PC-3 (cell line): Measurements from ENCODE around the gene IBTK.

Source experiments
- CTCF ChIP-seq: fragments of 300-600 bp; sonication (generic); conservative IDR thresholded peaks from 2 replicates; pipeline ENCODE4 v1.5.1; 2017; ENCODE audit warnings: antibody characterized with exemption, low read depth, mild to moderate bottlenecking, low read length
- EZH2 ChIP-seq: fragments of 300-600 bp; sonication (generic); IDR thresholded peaks from one replicate; pipeline ENCODE4 v1.6.1; 2017; ENCODE audit warnings: antibody characterized with exemption, mild to moderate bottlenecking, low read length; ENCODE audit not compliant: unreplicated experiment
- EZH2phosphoT487 ChIP-seq: fragments of 300-600 bp; sonication (generic); IDR thresholded peaks from 2 replicates; pipeline ENCODE4 v1.6.1; 2018; ENCODE audit warnings: mild to moderate bottlenecking, antibody characterized with exemption, low read length, borderline replicate concordance

DNA sequence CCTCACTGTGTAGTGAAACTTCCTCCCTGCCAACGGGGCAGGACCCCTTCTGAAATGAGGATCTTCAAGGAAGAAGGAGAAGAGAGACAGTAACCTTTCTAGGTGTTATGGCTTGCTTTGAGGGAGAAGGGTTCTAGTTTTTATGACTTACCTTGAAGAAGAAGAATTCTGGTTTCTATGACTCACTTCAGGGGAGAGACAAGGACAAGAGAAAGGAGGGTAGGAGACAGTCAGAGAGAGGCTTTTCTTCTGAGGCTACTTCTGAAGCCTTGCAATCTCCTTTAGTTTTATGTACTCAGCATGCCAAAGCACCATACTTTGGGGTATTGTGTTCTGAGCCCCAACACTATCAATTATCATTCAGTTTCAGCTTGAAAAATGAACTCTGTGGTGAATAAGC lies 25.8 kb upstream of the IBTK start:
- TF ChIP-seq CTCF (no peak), EZH2 (no peak), EZH2phosphoT487 (no peak)
